Suprapubic skin (tissue), 4 donors: Measurements from ENCODE around the gene CLIP1. TPM values are rescaled to one million over a fixed set of nuclear protein-coding genes. Genes with fewer than 3 reads are reported as not detected.

ENCODE experiments used
- DNase-seq, 2 donors: peaks; one replicate each; pipeline ENCODE4 v3.0.0-alpha.2; 2019; ENCODE audit warnings: low spot score in 2 of 2
- H3K27ac ChIP-seq: fragments of 200-600 bp; sonication (generic); one replicate; pipeline ENCODE4 v1.5.1; 2019
- H3K27me3 ChIP-seq: fragments of 200-600 bp; sonication (generic); one replicate; pipeline ENCODE4 v1.5.1; 2019
- H3K36me3 ChIP-seq: fragments of 200-600 bp; sonication (generic); one replicate; pipeline ENCODE4 v1.5.1; 2019
- H3K4me1 ChIP-seq: fragments of 200-600 bp; sonication (generic); one replicate; pipeline ENCODE4 v1.5.1; 2019
- H3K4me3 ChIP-seq: fragments of 200-600 bp; sonication (generic); one replicate; pipeline ENCODE4 v1.5.1; 2019; ENCODE audit warnings: mild to moderate bottlenecking
- H3K9me3 ChIP-seq: fragments of 200-600 bp; sonication (generic); one replicate; pipeline ENCODE4 v1.5.1; 2019
- CTCF ChIP-seq, 2 donors: fragments of 200-600 bp in 1 of 2; fragments of 450-650 bp in 1 of 2; sonication (generic) in 1 of 2; IDR thresholded peaks; one replicate each; pipeline ENCODE4 v1.5.1; 2016 to 2019; ENCODE audit warnings: antibody characterized with exemption in 2 of 2, mild to moderate bottlenecking in 1 of 2, moderate library complexity in 1 of 2
- EP300 ChIP-seq: sonication (generic); formaldehyde crosslinking; IDR thresholded peaks from one replicate; pipeline ENCODE4 v1.6.1; 2017; ENCODE audit warnings: antibody characterized with exemption
- POLR2A ChIP-seq, 2 donors: fragments of 450-650 bp; IDR thresholded peaks; one replicate each; pipeline ENCODE4 v1.6.1; 2017; ENCODE audit warnings: antibody characterized with exemption in 2 of 2, mild to moderate bottlenecking in 2 of 2, moderate library complexity in 2 of 2
- POLR2AphosphoS5 ChIP-seq, 3 donors: sonication (generic); formaldehyde crosslinking; IDR thresholded peaks; one replicate each; pipeline ENCODE4 v1.6.1; 2017; ENCODE audit warnings: antibody characterized with exemption in 3 of 3
- WGBS: methylation state at CpG from one replicate; pipeline ENCODE4 v1.1.5; 2018; 5-methylcytosine and 5-hydroxymethylcytosine counted together
- total RNA-seq, 4 donors: library from RNA; depleted of rRNA; stranded (reverse); fragments of >200 nt; gene quantifications; one replicate each; pipeline ENCODE4 v1.1.0, GENCODE V29; 2016

The CLIP1 gene
- total RNA-seq, 4 donors from 2014 or later = 107 to 170 (median 149) TPM

GRCh38 chr12:122232691-122233090 lies 189.8 kb downstream of the CLIP1 start:
- no peak for DNase-seq
- H3K27ac ChIP-seq = no peak overlapping the region
- no peaks in the 10 kb centered on the region for H3K4me1 ChIP-seq
- H3K36me3 ChIP-seq = peaks cover 64% of the 10 kb centered on the region
- H3K9me3 ChIP-seq = no peaks in the 10 kb centered on the region
- no peaks in the 10 kb centered on the region for H3K27me3 ChIP-seq
- WGBS = 94% methylated on average over 10 of the region's 10 CpGs
- H3K4me3 ChIP-seq = no peak overlapping the region
- TF ChIP-seq POLR2AphosphoS5 (IDR thresholded peaks at IDR 0.05) = no peak

GRCh38 chr12:122230798-122231197 lies 191.7 kb downstream of the CLIP1 start:
- no peak for DNase-seq
- TF ChIP-seq POLR2AphosphoS5 (IDR thresholded peaks at IDR 0.05) (no peak), CTCF (IDR thresholded peaks at IDR 0.05) (no peak), EP300 (no peak), POLR2A (IDR thresholded peaks at IDR 0.05) (no peak)
- H3K4me3 ChIP-seq = no peak overlapping the region
- H3K4me1 ChIP-seq = peaks cover 9% of the 10 kb centered on the region
- peaks cover 53% of the 10 kb centered on the region for H3K36me3 ChIP-seq
- H3K9me3 ChIP-seq = no peaks in the 10 kb centered on the region
- 78% methylated on average over 6 of the region's 6 CpGs for WGBS
- H3K27me3 ChIP-seq = no peaks in the 10 kb centered on the region
- H3K27ac ChIP-seq = no peak overlapping the region

- H3K36me3 ChIP-seq = peaks cover 31% of the 10 kb centered on the region
- no peak for DNase-seq
- no peak overlapping the region for H3K27ac ChIP-seq
- WGBS = 90% methylated on average over 5 of the region's 5 CpGs
- no peak overlapping the region for H3K4me3 ChIP-seq
- TF ChIP-seq CTCF (IDR thresholded peaks at IDR 0.05) (no peak), POLR2A (IDR thresholded peaks at IDR 0.05) (no peak), POLR2AphosphoS5 (IDR thresholded peaks at IDR 0.05) (no peak), EP300 (no peak)
- H3K9me3 ChIP-seq = no peaks in the 10 kb centered on the region
- H3K4me1 ChIP-seq = peaks cover 23% of the 10 kb centered on the region
- no peaks in the 10 kb centered on the region for H3K27me3 ChIP-seq
Measured at GRCh38 chr12:122228092-122228491, 194.4 kb downstream of the CLIP1 start.

- TF ChIP-seq POLR2AphosphoS5 (IDR thresholded peaks at IDR 0.05) = no peak
- TF ChIP-seq POLR2A (IDR thresholded peaks at IDR 0.05) = no peak
- no peaks in the 10 kb centered on the region for H3K9me3 ChIP-seq
- peaks cover 23% of the 10 kb centered on the region for H3K4me1 ChIP-seq
- DNase-seq = peak in 1 of 2 donors; percentile 64
- H3K27me3 ChIP-seq = no peaks in the 10 kb centered on the region
- 90% methylated on average over 17 of the region's 17 CpGs for WGBS
- H3K36me3 ChIP-seq = peaks cover 29% of the 10 kb centered on the region
- no peak overlapping the region for H3K4me3 ChIP-seq
- no peak overlapping the region for H3K27ac ChIP-seq
Measured at GRCh38 chr12:122227341-122227740, 195.1 kb downstream of the CLIP1 start.

GRCh38 chr12:122226366-122227125 lies 195.9 kb downstream of the CLIP1 start:
- H3K27ac ChIP-seq = no peak overlapping the region
- no peaks in the 10 kb centered on the region for H3K9me3 ChIP-seq
- no peaks in the 10 kb centered on the region for H3K27me3 ChIP-seq
- peaks cover 23% of the 10 kb centered on the region for H3K4me1 ChIP-seq
- peak overlapping the region; percentile 93 for H3K4me3 ChIP-seq
- H3K36me3 ChIP-seq = peaks cover 25% of the 10 kb centered on the region
- WGBS = 26% methylated on average over 10 of the region's 55 CpGs
- TF ChIP-seq POLR2AphosphoS5 (IDR thresholded peaks at IDR 0.05) (peak in 1 of 3 donors; percentile 42), CTCF (IDR thresholded peaks at IDR 0.05) (no peak)
- DNase-seq = no peak

- no CpG with 5 or more reads among the region's 74 CpGs for WGBS
- TF ChIP-seq POLR2AphosphoS5 (IDR thresholded peaks at IDR 0.05) (peak; percentile 92 to 99 (median 94)), CTCF (IDR thresholded peaks at IDR 0.05) (no peak), POLR2A (IDR thresholded peaks at IDR 0.05) (peak; percentile 89 to 95), EP300 (no peak)
Measured at GRCh38 chr12:122225683-122226365, 196.6 kb downstream of the CLIP1 start, which contains the start of gene DIABLO. DIABLO (minus strand) TSS chr12:122226052; CDS start chr12:122226014, 38 bp downstream.

More at GRCh38 chr12:122225683-122226365, 196.6 kb downstream of the CLIP1 start, which contains the start of gene DIABLO:
- Histone ChIP-seq H3K4me3 (peak within 1 kb of the TSS; percentile 93), H3K27ac (peak within 1 kb of the TSS; percentile 97), H3K36me3 (peaks cover 26% of the 10 kb centered on the region), H3K9me3 (no peaks in the 10 kb centered on the region), H3K27me3 (no peaks in the 10 kb centered on the region), H3K4me1 (peaks cover 23% of the 10 kb centered on the region)
- peak; percentile 100 for DNase-seq
